Upper lobe of left lung (tissue), 4 donors: Measurements from ENCODE around the gene LRRC2.

Source experiments
- CTCF ChIP-seq, 6 experiments: fragments of 450-650 bp in 4 of 6; fragments of 200-600 bp in 2 of 6; sonication (generic) in 2 of 6; IDR thresholded peaks; one replicate each; pipeline ENCODE4 v1.5.1; 2016 to 2019; ENCODE audit warnings: antibody characterized with exemption in 6 of 6
- EP300 ChIP-seq, 4 donors: sonication (generic); formaldehyde crosslinking; IDR thresholded peaks; one replicate each; pipeline ENCODE4 v1.5.1; 2017; ENCODE audit warnings: antibody characterized with exemption in 4 of 4, control low read depth in 2 of 4
- POLR2A ChIP-seq, 4 donors: fragments of 450-650 bp; IDR thresholded peaks; one replicate each; pipeline ENCODE4 v1.5.1; 2016 to 2017; ENCODE audit warnings: antibody characterized with exemption in 4 of 4, mild to moderate bottlenecking in 2 of 4
- POLR2AphosphoS5 ChIP-seq, 2 donors: sonication (generic); formaldehyde crosslinking; IDR thresholded peaks; one replicate each; pipeline ENCODE4 v1.5.1; 2017; ENCODE audit warnings: antibody characterized with exemption in 2 of 2

DNA sequence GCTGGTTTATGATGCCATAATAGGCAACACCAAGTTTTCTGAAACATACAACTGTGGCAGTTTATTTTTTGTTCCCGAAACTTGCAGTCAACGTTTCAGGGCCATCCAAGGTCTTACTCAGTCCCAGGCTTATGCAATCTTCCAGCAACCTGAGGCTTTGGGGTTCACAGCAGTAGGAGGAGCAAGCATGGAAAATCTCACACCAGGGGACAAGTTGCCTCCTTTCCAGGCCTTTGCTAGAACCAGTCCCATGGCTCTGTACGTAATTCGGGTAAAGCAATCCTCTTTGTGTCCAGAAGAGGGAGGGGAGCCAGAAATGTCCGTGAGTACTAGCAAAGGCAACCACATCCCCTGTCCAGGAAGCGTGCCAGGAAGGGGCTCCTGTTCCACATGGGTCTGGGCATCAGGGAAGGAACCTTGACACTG is 41.5 kb upstream of the LRRC2 start:
- TF ChIP-seq CTCF (IDR thresholded peaks at IDR 0.05) (no peak), POLR2AphosphoS5 (IDR thresholded peaks at IDR 0.05) (no peak), EP300 (IDR thresholded peaks at IDR 0.05) (no peak), POLR2A (IDR thresholded peaks at IDR 0.05) (no peak)
